ENCODE data around the gene WIPF1.

DNA sequence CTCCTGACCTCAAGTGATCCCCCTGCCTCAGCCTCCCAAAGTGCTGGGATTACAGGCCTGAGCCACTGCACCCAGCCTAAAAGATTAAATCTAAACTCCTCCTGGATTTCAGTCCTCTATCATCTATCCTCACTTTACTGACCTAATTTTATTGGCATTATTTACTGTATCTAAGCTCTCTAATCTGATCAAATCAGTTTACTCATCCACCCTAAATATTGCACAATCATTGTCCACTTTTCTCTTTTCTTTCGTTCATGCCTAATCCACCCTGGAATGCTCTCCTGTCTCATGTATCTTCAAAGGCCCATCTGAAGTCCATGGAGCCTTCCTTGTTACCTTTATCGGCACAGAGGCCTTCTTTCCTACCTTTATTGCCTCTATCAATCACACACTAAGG lies 79.2 kb downstream of the WIPF1 start:
- no peak for TF ChIP-seq POLR2AphosphoS5 (IDR thresholded peaks at IDR 0.05)
- TF ChIP-seq, protein P1, sequence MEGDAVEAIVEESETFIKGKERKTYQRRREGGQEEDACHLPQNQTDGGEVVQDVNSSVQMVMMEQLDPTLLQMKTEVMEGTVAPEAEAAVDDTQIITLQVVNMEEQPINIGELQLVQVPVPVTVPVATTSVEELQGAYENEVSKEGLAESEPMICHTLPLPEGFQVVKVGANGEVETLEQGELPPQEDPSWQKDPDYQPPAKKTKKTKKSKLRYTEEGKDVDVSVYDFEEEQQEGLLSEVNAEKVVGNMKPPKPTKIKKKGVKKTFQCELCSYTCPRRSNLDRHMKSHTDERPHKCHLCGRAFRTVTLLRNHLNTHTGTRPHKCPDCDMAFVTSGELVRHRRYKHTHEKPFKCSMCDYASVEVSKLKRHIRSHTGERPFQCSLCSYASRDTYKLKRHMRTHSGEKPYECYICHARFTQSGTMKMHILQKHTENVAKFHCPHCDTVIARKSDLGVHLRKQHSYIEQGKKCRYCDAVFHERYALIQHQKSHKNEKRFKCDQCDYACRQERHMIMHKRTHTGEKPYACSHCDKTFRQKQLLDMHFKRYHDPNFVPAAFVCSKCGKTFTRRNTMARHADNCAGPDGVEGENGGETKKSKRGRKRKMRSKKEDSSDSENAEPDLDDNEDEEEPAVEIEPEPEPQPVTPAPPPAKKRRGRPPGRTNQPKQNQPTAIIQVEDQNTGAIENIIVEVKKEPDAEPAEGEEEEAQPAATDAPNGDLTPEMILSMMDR (IDR thresholded peaks at IDR 0.05): no peak
